ENCODE measurements around the gene HIGD1C.
"Not testable (repeated sequence)": the region's sequence is repeated elsewhere in the genome, so short reads cannot be mapped to it uniquely, and the experiment has no call there.

DNA sequence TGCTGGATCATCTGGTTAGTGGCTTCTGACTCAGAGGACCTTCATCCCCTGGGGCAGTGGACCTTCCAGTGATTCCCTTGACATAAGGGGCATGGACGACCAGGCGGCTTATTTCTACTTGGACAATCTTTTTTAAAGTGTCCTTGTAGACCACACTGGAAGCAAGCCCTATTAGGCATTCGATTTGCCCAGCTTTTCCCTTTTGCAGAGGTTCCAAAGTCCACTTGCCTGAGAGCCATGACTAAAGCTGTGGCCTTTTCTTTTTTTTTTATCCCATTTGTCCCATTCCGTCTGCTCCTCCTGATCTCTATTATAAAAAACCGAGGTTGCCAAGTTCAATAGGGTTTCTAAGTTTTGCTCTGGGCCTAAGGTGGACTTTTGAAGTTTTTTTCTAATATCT, 43.9 kb upstream of the HIGD1C start:
- TF ChIP-seq, protein P1, sequence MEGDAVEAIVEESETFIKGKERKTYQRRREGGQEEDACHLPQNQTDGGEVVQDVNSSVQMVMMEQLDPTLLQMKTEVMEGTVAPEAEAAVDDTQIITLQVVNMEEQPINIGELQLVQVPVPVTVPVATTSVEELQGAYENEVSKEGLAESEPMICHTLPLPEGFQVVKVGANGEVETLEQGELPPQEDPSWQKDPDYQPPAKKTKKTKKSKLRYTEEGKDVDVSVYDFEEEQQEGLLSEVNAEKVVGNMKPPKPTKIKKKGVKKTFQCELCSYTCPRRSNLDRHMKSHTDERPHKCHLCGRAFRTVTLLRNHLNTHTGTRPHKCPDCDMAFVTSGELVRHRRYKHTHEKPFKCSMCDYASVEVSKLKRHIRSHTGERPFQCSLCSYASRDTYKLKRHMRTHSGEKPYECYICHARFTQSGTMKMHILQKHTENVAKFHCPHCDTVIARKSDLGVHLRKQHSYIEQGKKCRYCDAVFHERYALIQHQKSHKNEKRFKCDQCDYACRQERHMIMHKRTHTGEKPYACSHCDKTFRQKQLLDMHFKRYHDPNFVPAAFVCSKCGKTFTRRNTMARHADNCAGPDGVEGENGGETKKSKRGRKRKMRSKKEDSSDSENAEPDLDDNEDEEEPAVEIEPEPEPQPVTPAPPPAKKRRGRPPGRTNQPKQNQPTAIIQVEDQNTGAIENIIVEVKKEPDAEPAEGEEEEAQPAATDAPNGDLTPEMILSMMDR (IDR thresholded peaks at IDR 0.05), result not testable (repeated sequence)
- TF ChIP-seq RORB (CRISPR knock-in tag; IDR thresholded peaks at IDR 0.05); ZNF121 (CRISPR knock-in tag; IDR thresholded peaks at IDR 0.05); ATF2 (CRISPR knock-in tag; IDR thresholded peaks at IDR 0.05; ENCODE audit: borderline replicate concordance, low read depth); CBFB (CRISPR knock-in tag; IDR thresholded peaks at IDR 0.05; ENCODE audit: low read depth); STAT6 (CRISPR knock-in tag; conservative IDR thresholded peaks at IDR 0.05; ENCODE audit: low read depth): not testable (repeated sequence)
- TF ChIP-seq, protein P2, sequence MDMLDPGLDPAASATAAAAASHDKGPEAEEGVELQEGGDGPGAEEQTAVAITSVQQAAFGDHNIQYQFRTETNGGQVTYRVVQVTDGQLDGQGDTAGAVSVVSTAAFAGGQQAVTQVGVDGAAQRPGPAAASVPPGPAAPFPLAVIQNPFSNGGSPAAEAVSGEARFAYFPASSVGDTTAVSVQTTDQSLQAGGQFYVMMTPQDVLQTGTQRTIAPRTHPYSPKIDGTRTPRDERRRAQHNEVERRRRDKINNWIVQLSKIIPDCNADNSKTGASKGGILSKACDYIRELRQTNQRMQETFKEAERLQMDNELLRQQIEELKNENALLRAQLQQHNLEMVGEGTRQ (CRISPR knock-in tag; IDR thresholded peaks at IDR 0.05), result not testable (repeated sequence)

Data from WTC11 (cell line).